Testis (tissue), 2 donors: ENCODE data around the gene ARHGEF11.

Experiments
- CTCF ChIP-seq, 3 experiments: fragments of 450-650 bp in 2 of 3; fragments of 200-600 bp in 1 of 3; sonication (generic) in 1 of 3; IDR thresholded peaks; one replicate each; pipeline ENCODE4 v1.5.1; 2016 to 2019; ENCODE audit warnings: antibody characterized with exemption in 3 of 3, mild to moderate bottlenecking in 2 of 3, moderate library complexity in 1 of 3
- POLR2A ChIP-seq: fragments of 450-650 bp; IDR thresholded peaks from one replicate; pipeline ENCODE4 v1.6.1; 2017; ENCODE audit warnings: antibody characterized with exemption, mild to moderate bottlenecking, moderate library complexity

- TF ChIP-seq POLR2A (no peak), CTCF (IDR thresholded peaks at IDR 0.05) (no peak)
These were observed 38.9 kb downstream of the ARHGEF11 start for GRCh38 chr1:157006676-157007075.
